Measurements from ENCODE around the gene GFY. TPM values are rescaled to one million over a fixed set of nuclear protein-coding genes. Genes with fewer than 3 reads are reported as not detected.

GFY gene
- total and polyA plus RNA-seq, 9 of the 15 experiments (the other 6 are each of a cell fraction or from before 2014, with no cell fraction given) = 0.06 to 0.40 (median 0.19) TPM; not detected in 3

- TF ChIP-seq SP1 (CRISPR knock-in tag; IDR thresholded peaks at IDR 0.05) = peak; percentile 40; the same call in 1 of the 2 replicates
- TF ChIP-seq NR2C2 (CRISPR knock-in tag; IDR thresholded peaks at IDR 0.05) = 0 out of 2 replicates have a peak, but pooled peaks have one; percentile 24
- no peak for TF ChIP-seq NR2C2 (tag; IDR thresholded peaks at IDR 0.05)
- TF ChIP-seq USF1 (CRISPR knock-in tag; IDR thresholded peaks at IDR 0.05) = peak; percentile 78
- TF ChIP-seq CTBP1 (IDR thresholded peaks at IDR 0.05; ENCODE audit: borderline replicate concordance) = peak; percentile 69; the same call in 1 of the 2 replicates
- no peak for TF ChIP-seq HNRNPH1 (optimal IDR thresholded peaks at IDR 0.05; ENCODE audit: low read depth, low read length)
- peak; percentile 65 for TF ChIP-seq ZBTB40 (IDR thresholded peaks at IDR 0.05)
- no peak for TF ChIP-seq ZBTB40 (CRISPR knock-in tag; IDR thresholded peaks at IDR 0.05)
- TF ChIP-seq MCM5 (IDR thresholded peaks at IDR 0.05; ENCODE audit: low read depth) = no peak
- TF ChIP-seq RREB1 (CRISPR knock-in tag; IDR thresholded peaks at IDR 0.05) = no peak
- TF ChIP-seq ZNF324 (CRISPR knock-in tag; IDR thresholded peaks at IDR 0.05) = no peak
- TF ChIP-seq PURB (CRISPR knock-in tag; IDR thresholded peaks at IDR 0.05; ENCODE audit: low read depth) = no peak
- no peak for TF ChIP-seq ZNF3 (CRISPR knock-in tag; IDR thresholded peaks at IDR 0.05)
Observed at GRCh38 chr19:49427855-49428546, 2.8 kb downstream of the GFY start (continued).
